NCI-H1092 treated with DMSO at 0.1 percent for 48 hours (cell line): ENCODE measurements around the gene ALDH1A3.

Experiments used
- DNase-seq: peaks from one replicate; lab custom pipeline; 2025; lab: John Stamatoyannopoulos, UW

Gene ALDH1A3

DNA sequence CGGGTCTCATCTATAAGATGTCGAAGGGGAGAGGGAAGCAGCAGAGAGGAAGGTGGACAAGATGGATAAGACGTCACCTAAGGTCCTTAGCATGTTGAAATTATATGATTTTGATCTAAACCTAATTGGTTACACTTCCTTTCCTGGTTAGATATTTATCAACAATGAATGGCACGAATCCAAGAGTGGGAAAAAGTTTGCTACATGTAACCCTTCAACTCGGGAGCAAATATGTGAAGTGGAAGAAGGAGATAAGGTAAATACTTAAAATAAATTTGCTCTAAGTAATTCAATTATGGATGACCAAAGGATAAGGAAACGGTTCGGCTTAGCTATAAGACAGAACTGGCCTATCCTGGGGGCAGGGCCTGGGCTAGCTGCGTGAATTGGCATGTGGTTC is 5.5 kb downstream of the ALDH1A3 start:
- no peak for DNase-seq

GRCh38 chr15:100885811-100886210 is 6.2 kb downstream of the ALDH1A3 start:
- DNase-seq, result no peak

DNA sequence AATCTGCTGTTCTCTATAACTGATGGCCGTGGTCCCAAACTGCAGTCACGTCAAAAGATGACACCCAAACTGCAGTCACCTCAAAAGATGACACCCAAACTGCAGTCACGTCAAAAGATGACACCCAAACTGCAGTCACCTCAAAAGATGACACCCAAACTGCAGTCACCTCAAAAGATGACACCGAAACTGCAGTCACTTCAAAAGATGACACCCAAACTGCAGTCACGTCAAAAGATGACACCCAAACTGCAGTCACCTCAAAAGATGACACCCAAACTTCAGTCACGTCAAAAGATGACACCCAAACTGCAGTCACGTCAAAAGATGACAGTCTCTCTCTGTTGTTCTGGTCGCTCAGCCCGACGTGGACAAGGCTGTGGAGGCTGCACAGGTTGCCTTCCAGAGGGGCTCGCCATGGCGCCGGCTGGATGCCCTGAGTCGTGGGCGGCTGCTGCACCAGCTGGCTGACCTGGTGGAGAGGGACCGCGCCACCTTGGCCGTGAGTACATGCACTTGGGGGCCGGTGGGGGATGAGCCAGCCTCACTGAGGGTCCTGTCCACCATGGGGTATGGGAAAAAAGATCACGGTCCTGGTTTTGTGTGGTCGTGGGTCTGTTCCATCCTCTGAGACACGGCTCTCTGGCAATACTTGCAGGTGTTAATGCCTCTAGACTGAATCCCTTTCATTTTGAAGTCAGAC is 7.7 kb downstream of the ALDH1A3 start:
- no peak for DNase-seq

- DNase-seq, result no peak
Measured at GRCh38 chr15:100889385-100890050, 9.9 kb downstream of the ALDH1A3 start.

- no peak for DNase-seq
Measured at GRCh38 chr15:100890051-100890720, 10.6 kb downstream of the ALDH1A3 start.

GRCh38 chr15:100890850-100891249 is 11.2 kb downstream of the ALDH1A3 start:
- DNase-seq, result no peak

- no peak for DNase-seq
Measured at GRCh38 chr15:100891307-100892012, 11.8 kb downstream of the ALDH1A3 start.

DNA sequence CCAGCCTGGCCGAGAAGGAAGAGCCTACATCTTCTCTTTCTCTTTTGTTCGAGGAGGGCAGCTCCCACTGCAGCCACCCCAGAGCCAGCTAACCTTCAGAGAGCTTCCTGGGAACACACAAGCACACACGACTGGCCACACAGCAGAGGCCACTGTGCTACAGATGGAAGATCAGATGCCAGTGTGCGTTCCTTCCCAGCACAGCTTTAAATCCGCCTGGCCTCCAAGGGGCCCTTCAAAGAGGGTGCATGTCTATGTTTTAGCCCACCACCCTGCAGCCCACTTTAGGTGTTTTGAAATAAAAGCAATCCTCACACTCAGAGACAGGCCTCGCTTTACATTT is 12.4 kb downstream of the ALDH1A3 start:
- DNase-seq, result no peak

GRCh38 chr15:100893261-100893963 is 13.8 kb downstream of the ALDH1A3 start:
- DNase-seq, result no peak

GRCh38 chr15:100893964-100894295 is 14.3 kb downstream of the ALDH1A3 start:
- no peak for DNase-seq

DNA sequence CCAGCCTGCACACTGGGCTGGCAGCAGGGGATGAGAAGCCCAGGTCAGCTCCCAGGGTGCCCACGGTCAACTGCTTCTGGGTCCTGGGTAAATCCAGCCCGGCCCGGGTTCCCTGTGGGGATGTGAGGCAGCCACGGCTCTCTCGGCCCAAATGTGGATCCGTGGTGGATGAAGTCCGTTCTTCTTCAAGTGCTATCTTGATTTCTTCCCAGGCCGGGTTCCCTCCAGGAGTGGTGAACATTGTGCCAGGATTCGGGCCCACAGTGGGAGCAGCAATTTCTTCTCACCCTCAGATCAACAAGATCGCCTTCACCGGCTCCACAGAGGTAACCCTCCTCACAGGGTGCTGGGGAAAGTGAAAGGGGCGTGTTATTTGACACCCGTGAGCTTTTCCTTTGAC is 16.1 kb downstream of the ALDH1A3 start:
- no peak for DNase-seq

GRCh38 chr15:100897221-100898151 is 17.9 kb downstream of the ALDH1A3 start:
- no peak for DNase-seq

DNA sequence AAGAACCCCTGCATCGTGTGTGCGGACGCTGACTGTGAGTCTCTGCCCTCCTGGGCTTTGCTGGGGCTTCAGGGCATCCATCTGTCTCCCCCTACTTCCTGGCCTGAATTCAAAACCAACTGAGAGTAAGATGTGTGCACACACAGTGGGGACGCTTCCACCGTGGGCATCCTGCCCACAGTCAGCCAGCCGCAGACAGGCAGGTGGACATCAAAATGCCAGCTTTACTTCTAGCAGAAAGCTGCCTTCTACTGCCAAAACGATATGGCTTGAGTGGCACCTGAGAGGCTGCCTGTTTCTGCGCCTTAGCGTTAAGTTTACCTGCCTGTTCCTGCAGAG is 18.5 kb downstream of the ALDH1A3 start:
- DNase-seq, result no peak

DNA sequence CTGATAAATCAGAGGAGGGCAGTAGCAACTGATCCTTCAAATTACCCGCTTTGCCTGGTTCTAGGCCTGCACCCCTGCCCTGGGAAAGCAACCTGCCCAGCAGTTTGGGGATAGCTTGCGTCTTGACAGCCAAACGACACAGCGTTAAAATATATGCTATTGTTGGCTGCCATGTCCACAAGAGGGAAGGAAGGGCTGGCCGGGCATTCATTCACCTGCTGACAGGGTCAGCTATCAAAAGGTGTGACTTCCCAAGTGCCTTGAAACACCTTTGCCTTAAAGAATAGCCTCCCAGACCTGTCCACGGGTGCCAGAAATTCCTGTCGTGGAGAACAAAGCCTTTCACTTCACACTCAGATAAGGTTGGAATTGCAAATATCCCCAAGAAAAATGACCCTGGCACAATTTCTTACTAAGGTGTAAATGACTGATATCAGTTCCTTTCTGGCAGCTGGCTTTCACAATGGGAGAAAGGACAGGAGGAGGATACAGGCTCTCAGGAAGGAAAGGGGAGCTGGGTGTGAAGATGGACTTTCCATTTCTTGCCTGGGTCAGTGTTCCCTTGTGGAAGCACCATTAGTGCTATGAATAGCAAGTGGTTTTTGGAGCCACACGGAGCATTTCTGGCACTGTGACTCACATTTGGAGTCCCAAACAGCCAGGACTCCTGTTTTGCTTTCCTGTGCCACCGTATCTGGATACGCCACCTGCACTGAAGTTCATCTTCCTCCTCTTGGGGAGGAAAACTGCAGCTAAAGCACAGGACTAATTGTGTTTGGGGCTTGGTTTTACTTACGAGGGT is 19.2 kb downstream of the ALDH1A3 start:
- DNase-seq, result no peak

DNA sequence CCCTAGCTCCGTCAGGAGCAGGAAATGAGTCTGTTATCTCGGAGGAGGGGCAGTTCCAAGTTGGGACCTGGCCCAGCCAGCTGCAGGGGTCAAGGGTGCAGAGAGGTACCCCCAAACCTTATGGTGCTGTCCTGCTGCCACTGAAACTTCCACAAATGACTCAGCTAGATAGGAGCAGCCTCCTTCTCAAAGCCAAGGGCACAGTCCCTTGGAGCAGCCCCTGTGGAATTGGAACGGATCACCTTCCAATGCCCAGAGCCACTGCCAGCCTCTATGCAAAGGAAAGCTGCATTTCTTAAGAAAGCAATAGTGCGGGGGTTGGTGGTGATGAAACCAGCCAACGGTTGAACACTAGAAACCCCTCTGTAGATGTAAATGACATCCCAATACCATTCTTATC is 20.0 kb downstream of the ALDH1A3 start:
- no peak for DNase-seq

DNA sequence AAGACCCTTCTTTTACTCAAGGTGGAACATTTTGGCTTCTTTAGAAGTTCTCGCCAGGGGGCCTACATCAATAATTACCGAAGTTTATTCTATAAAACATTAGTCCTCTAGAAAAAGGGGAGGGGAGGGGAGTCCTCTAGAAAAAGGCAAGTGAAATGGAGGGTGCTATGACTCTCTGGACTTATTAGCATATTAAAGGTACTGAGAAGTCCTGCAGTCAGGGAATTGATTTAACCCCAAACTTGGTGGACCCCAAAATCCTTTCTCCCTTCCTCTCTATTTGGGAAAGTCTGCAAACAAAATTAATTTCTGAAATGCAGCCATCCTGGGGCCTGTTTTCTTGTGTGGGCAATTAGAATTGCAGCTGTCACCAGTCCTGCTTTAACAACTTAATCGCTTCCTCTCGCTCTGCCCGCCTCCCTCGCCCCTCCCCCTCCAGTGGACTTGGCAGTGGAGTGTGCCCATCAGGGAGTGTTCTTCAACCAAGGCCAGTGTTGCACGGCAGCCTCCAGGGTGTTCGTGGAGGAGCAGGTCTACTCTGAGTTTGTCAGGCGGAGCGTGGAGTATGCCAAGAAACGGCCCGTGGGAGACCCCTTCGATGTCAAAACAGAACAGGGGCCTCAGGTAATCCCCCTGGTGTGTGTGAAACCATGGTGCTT is 20.6 kb downstream of the ALDH1A3 start:
- DNase-seq, result no peak

DNA sequence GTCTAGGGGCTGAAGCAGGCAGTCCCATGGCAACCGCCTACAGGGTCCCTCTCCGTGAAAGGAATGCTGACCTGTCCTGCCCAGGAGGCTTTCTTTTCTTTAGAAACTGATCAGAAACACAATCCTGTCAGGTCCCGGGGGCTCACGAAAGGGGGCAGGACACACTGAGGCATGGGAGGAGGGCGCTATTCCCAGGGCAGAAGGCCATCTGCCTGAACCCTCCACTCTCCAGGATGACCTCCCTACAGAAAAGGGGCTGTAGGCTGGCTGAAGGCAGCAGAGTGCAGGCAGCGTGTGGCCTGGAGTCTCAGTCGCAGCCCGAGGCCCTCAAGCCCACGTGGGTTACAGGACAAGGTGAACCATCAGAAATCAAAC is 21.2 kb downstream of the ALDH1A3 start:
- no peak for DNase-seq

- DNase-seq, result no peak
Measured at GRCh38 chr15:100901296-100901695, 21.7 kb downstream of the ALDH1A3 start.

DNA sequence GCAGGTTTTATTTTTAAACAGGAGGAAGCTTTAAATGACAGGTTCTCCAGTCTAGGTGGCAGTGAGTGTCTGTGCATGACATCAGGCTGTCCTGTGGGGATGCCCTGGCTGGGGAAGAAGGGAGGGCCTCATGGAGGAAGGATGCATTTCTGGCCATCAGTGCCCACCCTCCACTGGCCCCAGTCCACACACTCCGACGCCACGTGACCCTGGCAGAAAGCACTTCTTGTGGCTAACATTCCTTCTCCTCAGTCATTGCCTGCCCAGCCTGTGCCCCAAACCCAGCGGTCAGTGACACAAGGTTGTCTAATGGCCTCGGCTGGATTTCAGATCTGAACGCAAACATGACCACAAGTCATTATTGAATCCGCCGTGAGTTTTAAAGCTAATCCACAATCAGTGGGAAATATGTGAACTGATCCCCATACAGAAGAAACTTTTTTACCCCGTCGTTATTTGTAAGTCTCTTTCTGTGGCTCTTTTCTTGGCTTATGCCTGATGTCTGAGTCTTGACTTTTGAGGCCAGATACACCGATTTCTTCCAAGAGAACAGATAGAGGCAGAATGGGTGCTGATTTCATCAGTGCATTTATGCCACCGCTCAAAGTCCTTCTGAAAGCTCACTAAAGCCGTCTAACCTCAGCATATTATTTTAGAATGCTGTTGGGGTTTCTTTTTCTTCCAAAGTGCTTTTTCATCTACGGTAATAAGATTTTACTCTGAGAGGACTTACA is 22.2 kb downstream of the ALDH1A3 start:
- no peak for DNase-seq
